ENCODE measurements around the gene G6PD.
"Not testable (repeated sequence)": the region's sequence is repeated elsewhere in the genome, so short reads cannot be mapped to it uniquely, and the experiment has no call there.

Gene G6PD

DNA sequence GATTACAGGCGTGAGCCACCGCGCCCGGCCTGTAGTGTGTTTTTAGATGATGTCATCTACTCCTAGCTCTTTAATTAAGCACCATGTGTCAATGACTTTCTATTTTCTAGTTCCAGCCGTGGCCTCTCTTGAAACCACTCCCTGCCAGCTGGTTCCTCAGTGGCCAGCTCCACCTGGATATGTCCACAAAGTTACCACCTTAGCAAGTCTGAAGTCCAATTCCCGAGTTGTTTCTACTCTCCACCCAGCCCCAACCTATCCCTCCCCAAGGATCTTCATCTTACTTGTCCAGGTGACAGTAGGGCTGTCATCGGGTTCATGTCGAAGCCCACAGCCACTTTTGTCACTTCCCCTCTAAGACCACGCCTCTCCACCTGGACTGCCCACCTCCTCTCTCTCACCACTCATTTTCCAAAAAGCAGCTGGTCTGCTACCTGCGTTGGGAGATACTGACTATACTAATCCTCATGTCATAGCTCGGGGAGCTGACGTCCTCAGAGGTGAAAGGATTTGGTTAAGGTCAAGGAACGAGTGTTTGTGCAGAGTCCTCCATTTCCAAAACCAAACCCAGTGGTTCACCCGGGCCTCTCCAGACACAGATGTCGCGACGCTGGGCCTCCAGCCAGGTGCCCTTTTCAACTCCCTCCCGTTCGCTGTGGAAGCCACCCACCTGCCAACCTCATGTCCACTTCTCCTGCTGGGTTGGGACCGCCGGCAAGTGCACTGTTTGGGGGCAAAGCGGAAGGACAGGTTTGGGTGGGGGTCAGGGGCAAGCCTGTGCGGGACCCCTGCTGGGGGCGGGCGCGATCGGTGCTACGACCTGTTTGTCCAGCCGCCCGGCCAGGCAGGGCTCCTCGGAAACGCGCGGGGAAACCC lies 31.3 kb downstream of the G6PD start:
- DNase-seq (ENCODE audit: low read depth): no peak

DNA sequence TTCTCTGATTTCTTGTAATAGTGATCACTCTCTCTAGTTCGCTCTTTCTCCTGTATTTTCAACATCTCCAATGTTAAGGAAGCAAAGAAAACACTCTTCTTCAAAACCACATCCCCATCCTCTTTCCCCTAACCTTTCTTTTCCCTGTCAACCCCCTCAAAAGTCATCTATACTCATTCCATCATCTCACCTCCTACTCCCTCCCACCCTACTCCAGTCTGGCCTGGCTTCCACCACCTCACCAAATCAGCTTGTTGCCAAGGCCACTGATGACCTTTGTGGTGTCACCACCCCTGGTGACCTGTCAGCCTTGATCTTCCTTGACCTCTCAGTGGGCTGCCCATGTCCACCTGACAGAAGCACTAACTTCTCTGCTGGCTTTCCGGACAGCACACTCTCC lies 32.9 kb downstream of the G6PD start:
- DNase-seq (ENCODE audit: low read depth): no peak

DNA sequence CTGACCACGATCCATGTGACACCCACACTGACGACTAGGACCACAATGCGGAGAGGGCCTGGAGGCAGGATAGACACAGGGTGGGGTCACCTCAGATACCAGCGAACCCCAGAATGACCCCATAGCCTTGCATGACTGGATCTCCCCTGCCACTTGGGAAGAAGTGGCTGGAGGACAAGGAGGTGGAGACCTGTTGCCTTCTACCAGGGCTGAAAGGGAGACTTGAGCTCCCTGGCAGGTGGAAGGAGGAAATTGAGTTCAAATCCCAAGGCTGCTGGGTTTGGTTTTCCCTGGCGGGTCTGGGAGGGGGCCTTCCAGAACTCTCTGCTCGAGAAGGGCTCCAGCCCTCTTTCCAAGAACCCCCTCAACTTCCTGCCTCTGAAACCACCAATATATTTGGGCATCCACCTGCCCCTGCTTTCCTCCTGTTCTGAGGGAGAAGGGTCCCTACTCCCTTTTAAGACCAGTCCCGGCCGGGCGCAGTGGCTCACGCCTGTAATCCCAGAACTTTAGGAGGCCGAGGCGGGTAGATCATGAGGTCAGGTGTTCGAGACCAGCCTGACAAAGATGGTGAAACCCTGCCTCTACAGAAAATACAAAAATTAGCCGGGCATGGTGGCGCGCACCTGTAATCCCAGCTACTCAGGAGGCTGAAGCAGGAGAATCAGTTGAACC lies 33.6 kb downstream of the G6PD start:
- DNase-seq (ENCODE audit: low read depth): no peak

DNA sequence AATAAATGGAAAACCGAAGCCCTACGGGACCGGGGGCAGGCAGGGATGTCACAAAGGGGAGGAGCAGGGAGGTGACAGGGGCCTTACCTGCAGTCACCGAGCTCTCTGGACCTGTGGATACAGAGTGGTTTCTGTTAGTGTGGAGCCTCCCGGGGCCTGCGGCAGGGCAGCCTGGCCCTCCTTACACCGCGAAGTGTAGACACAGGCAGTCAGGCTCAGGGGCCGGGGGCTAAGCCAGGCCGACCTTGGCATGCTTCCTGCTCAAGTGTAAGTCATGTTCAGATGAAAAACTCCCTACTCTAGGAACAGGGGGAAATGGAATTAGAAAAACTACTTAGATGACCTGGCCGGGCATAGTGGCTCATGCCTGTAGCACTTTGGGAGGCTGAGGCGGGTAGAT lies 34.9 kb downstream of the G6PD start:
- no peak for DNase-seq (ENCODE audit: low read depth)

DNA sequence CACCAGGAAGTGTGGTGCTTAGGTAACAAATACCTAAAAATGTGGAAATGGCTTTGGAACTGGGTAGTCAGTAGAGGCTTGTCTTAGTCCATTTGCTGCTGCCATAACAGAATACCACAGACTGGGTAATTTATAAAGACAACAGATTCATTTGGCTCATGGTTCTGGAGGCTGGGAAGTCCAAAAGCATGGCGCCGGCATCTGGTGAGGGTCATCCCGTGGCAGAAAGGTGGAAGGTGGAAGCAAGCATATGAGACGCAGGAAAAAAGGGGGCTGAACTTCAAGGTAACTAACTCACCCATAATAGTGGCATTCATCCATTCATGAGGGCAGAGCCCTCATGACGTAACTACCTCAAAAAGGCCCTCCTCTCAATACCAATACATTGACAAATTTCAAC lies 37.2 kb downstream of the G6PD start:
- no peak for DNase-seq (ENCODE audit: low read depth)

DNA sequence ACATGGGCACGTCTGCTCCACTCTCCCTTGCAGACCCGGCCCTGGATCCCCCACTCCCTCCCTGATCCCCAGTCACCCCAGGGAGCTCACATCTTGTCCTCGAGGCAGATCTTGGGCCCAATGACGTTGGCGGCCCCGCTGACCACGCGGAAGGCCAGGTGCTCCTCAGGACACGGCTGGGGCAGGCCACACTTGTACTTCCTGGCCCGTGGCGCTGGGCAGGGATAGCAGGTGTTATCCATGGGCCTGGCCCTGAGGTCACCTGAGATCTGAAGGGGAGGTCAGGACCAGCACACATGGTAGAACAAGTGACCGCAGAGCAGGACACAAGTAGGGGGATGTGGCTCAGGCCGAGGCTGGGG lies 38.3 kb downstream of the G6PD start:
- DNase-seq (ENCODE audit: low read depth): no peak

DNA sequence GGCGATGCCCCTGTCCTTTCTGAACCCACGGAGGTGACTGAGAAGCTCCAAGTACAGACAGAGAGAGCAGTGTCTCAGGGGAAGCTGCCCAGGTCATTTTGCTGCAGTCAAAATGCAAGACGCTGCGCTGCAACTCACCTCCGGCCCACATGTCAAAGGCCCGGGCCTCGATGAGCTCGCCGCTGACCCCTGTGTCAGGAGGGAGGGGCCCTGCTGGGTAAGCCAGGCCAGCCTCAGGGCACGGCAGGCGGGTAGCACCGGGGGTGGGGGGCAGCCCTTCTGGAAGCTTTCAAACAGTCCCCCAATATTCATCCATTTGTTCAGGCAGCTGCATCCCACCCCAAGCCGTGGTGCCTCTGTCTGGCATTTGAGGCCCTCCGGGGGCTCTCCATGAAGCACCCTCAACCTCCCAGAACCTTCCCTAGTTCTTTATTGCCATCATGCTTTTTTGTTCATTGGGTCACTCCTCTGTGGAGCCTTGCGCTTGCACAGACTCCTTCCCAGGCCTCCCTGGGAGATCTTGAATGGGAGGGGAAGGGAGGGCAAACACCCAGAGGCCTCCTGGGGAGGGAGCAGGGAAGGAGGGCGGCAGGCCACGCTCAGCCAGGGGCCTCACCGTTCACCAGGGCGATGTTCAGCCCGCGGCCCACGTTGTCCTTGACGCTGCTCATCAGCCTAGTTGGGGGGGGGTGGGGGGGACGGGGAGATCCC lies 38.8 kb downstream of the G6PD start:
- no peak for DNase-seq (ENCODE audit: low read depth)

DNA sequence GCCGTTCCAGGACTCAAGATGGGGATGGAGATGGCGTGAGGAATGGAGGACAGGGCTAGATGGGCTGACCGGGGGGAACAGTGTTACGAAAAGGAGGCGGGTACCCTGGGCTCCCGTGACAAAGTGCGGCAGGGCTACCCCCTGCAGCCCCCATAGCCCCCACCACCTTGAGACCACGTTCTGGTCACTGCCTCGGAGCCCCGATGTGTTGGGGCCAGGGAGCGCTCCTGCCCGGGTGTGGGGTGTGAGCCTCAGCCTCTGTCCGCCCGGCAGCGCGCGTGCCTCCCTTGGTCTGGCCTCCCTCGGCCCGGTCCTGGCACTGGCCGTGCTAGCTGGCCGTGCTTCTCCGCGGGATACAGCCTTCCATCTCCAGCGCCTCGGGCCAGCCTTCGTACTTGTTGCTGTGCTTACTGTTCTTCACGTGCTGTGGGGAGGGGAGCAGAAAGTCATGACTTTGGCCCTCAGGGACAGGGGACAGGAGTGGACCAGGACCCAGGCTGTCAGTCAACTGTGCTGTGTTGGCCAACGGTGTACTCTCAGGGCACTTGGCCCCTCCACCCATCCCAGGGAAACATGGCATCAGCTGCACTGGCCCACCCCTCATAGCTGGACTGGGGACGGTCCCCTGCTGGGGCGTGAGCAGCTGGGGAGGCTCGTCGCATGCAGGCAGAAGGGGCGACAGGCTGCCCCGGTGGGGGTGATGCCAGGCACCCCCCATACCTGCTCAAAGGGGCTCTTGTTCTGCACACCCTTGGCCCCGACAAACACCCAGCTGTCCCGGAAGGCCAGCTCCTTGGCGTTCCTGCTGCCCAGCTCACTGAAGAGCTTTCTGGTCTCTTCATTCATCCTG lies 39.9 kb downstream of the G6PD start:
- no peak for DNase-seq (ENCODE audit: low read depth)

DNA sequence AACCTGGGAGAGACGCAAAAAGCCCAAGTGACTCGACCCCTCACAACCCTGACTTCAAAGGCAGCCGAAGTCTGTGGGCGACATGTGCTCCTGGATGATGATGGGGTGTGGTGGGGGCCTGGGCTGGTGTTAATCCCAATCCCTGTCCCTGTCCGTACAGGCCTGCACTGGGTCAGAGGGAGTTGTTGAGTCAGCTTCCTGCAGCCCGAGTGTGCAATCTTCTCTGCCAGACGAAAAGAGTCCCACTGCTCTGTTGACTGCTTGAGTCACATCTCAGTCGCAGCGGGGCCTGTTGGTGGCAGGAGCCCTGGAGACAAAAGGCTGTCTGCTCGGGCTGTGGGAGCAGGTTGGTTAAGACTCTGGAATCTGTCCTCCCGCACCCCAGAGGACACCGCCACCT lies 40.9 kb downstream of the G6PD start:
- DNase-seq (ENCODE audit: low read depth): no peak

DNA sequence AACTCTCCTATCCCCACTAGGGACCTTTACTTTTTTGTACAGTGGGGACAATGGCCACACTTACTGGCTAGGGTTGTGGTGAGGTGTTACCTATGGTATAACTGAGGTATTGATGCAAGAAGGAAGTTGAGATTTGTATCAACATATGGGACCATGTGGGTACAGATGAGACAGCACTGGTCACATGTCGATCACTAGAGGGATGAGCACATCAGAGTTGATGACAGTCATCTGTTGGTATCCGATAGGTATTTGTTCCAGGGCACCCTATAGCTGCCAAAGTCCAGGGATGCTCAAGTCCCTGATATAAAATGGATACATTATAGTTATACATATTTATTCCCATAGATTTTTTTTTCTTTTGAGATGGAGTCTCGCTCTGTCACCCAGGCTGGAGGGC lies 43.7 kb downstream of the G6PD start:
- DNase-seq (ENCODE audit: low read depth): no peak

DNA sequence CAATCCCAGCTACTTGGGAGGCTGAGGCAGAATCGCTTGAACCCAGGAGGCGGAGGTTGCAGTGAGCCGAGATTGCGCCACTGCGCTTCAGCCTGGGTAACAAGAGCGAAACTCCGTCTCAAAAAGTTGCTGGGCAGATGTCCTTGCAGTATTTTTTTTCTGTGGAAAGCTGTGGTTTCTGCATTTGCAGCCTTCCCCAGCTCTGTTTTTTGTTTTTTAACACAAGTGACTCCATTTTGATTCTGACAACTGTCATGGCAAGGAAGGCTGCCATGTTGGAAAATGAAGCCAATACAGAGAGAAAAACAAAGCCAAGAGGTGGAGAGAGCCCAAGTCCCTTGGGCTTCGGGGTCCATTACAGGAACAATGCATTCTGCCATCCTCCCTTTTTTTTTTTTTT lies 44.5 kb downstream of the G6PD start:
- no peak for DNase-seq (ENCODE audit: low read depth)

DNA sequence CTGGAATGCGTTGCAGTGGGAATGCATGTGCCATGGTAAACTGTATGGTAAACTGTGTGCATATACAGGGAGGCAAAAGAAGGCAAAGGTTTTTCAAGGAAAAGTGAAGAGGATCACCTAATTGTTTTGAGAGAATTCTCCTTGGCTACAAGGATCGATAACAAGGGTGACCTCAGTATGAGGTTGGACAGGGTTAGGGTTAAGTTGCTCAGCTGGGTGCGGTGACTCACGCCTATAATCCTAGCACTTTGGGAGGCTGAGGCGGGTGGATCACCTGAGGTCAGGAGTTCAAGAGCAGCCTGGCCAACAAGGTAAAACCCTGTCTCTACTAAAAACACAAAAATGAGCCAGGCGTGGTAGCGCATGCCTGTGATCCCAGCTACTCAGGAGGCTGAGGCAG lies 45.2 kb downstream of the G6PD start:
- not testable (repeated sequence) for DNase-seq (ENCODE audit: low read depth)

DNA sequence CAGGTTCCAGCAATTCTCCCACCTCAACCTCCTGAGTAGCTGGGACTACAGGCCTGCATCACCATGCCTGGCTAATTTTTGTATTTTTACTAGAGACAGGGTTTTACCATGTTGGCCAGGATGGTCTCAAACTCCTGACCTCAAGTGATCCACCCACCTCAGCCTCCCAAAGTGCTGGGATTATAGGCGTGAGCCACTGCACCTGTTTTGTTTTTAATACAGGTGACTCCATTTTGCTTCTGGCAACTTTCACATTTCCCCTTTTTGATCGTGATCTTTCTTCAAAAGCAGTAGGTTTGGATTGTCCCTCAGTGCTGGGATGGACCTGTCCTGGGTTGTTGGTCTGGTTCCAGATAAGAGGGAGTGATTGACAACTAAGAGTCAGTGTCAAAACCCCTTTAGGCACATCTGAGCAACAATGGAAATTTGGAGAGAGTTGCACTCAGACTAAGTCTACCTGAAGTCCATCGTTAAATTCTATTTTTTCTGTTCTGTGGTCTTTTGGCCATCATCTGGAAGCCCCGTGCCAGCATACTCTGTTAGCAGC lies 50.0 kb downstream of the G6PD start:
- DNase-seq (ENCODE audit: low read depth): not testable (repeated sequence)

DNA sequence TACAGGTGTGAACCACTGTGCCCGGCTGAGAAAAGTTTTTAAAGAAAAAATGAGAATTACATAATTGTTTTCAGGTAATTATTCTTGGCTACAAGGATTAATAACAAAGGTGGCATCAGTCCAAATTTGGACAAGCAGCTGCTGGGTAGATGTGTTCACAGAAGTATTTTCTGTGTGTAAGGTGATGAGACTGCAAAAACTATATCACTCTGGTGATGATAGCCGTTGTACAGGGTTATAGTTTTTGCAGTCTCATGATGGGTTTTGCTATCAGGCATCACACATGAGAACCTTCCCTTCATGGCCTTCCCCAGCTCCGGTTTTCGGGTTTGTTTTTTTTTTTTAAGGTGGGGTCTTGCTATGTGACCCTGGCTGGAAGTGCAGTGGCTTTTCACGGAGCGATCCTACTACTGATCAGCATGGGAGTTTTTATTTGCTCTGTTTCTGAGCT lies 51.1 kb downstream of the G6PD start:
- DNase-seq (ENCODE audit: low read depth): no peak

DNA sequence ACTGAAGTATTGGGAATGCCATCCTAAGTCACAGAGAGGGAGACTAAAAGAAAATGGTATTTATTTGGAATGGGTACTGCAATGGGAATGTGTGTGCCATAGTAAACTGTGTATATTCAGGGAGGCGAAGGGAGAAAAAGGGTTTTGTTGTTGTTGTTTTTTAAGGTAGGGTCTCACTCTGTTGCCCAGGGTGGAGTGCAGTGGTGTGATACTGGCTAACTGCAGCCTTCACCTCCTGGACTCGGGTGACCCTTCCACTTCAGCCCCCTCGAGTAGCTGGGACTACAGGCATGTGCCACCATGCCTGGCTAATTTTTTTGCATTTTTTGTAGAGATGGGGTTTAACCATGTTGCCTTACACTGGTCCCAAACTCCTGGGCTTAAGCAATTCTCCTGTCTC lies 51.9 kb downstream of the G6PD start:
- no peak for DNase-seq (ENCODE audit: low read depth)

DNA sequence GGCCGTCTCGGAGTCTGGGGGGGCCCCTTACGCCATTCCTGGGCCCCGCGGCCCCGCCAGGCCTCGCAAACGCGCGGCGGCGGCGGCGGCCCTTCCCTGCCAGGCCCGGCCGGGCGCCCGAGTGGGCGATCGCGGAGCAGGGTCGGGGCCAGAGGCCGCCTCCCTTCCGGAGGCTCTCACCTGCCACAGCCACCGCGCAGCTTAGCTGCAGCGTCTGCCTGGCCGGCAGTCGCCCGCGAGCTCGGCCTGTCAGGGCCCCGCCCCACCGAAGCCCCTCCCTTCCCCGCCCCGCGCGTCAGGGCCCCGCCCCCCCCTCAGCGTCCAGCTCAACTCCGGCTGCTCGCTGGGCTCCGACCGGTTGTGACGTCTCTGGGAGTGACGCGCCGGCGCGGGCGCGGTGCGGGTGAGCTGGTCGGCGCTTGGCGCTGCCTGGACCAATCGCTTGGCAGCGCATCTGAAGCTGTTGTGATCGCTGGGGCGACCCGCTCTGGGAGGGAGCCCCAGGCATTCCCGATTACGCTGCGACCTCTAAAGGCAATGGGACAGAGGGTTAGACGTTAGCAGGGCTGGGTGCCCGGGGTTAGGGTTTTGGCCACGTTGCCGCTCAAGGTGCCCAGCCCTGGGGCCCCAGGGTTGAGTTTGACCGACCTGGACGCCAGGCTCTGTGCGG lies 56.1 kb downstream of the G6PD start, which contains the start of gene SLC10A3:
Gene SLC10A3, minus strand, starts transcription at position 216 of the 670 bp plus-strand sequence. CDS start 1,689 bp downstream, outside the sequence.
- peak; percentile 67 for DNase-seq (ENCODE audit: low read depth)

DNA sequence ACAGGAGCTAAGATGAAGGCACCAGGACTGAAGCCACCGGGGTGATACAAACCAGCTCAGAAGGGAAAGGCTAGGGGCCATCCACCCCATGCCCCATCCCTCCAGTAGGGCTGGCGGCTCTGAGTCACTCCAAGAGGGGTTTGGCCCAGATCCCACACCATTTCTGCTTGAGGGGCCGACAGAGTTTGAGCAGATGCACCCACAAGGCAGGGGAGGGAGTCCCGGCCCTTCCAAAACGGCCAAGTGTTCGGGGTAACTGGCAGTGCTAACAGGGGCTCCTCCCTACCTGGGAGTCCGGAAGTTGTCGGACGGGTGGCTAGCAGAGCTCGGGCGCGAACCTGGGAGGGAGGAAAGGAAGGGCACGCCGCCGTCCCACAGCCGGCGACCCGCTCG lies 56.6 kb downstream of the G6PD start:
- DNase-seq (ENCODE audit: low read depth): no peak

DNA sequence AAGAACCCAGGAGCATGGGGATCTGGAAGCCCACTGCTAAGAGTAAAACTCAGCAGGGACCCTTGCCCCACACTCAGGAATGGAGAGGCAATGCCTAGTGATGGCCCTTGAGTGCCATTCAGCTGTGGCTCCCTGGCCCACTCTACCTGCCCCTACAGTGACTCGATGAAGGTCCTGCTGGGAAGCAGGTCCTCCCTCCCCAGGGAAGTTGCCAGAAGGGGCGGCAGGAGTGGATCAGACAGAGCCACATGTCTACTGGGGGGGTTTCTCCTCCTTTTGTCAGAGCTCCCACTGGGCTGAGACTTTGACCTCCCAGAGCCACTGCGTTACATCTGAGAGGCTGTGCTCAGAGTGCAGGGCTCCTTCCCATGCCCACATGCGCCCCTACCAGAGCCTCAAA lies 57.5 kb downstream of the G6PD start:
- no peak for DNase-seq (ENCODE audit: low read depth)

DNA sequence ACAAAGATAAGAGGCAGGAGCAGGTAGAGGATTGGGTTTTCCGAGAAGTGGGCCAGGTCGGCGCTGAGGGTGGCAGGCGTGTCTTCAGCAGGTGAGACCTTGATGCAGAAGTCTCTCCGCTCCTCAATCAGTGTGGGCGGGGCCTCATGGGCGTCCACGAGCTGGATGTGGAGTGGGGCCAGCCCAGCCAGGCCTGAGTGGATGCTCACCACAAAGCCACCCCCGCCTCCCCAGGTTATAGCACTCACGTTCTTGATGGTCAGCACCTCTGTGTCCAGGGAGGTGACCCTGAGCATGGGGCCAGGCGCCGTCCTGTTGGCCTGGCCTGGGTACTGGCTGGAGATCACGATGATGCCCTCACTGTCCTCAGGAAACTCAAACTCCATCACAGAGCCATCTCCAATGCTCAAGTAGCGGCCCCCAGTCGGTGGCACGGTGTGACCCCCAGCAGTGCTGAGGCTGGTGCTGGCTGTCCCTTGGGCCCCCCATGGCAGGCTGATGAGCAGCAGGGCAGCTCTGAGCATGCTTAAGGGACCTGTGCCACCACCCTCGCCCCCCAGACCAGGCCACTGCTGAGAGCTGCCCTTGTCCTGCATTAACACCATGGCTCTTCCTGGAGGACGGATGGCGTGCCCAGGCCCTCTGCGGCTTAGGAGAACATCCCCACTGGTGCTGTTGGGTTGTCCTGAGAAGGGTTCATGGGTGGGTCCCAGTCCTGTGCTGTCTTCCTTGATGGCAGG lies 58.1 kb downstream of the G6PD start:
- no peak for DNase-seq (ENCODE audit: low read depth)

All from stimulated activated CD8-positive, alpha-beta memory T cell treated with anti-CD3 and anti-CD28 coated beads, Interleukin-7, amount 100 ng/mL, for 24 hours (primary cell).